Measurements from ENCODE around the gene PLA2G4A. TPM values are rescaled to one million over a fixed set of nuclear protein-coding genes. Genes with fewer than 3 reads are reported as not detected.

Gene PLA2G4A
- polyA plus RNA-seq, 1 of the 3 experiments (the other 2 are of a cell fraction), result 0.26 TPM

GRCh38 chr1:186843931-186844330 is 15.2 kb downstream of the PLA2G4A start:
- Histone ChIP-seq H3K79me2 (ENCODE audit: insufficient read depth) (no peaks in the 10 kb centered on the region), H3K27me3 (ENCODE audit: insufficient read depth) (peaks cover 12% of the 10 kb centered on the region; the same call in 1 of the 2 replicates), H3F3A (replicated peaks; ENCODE audit: insufficient read depth) (no peaks in the 10 kb centered on the region), H3K9me2 (no peaks in the 10 kb centered on the region), H3K4me2 (no peak overlapping the region), H3K9ac (no peak overlapping the region), H4K20me1 (ENCODE audit: insufficient read depth) (no peaks in the 10 kb centered on the region), H3K9me3 (no peaks in the 10 kb centered on the region), H3K36me3 (replicated peaks in 1 of 2; ENCODE audit: control insufficient read depth in 1 of 2, insufficient read depth in 2 of 2, low read length in 1 of 2) (no peaks in the 10 kb centered on the region), H2AFZ (ENCODE audit: low read depth) (no peak overlapping the region), H3K4me3 (ENCODE audit: low read depth in 2 of 2, low read length in 1 of 2) (no peak overlapping the region), H3K27ac (ENCODE audit: low read depth in 2 of 2, low read length in 1 of 2) (no peak overlapping the region), H3K4me1 (ENCODE audit: control insufficient read depth in 1 of 2, insufficient read depth in 2 of 2, low read depth in 1 of 2, low read length in 1 of 2) (peaks cover 0 to 17% of the 10 kb centered on the region in 2 experiments; a peak in 1 of 4 replicates)
- POLR2A ChIA-PET, result no interaction called here
- no peak for DNase-seq
- CTCF ChIA-PET, result interaction anchor here (1.1 kb wide), 1 partner anchor 142 kb away, joined by 3 read pairs; no protein-coding TSS in a partner anchor
- no peak for TF ChIP-seq EZH2phosphoT487 (IDR thresholded peaks at IDR 0.05; ENCODE audit: borderline replicate concordance, low read depth)
- 29% methylated on average over 2 of the region's 2 CpGs for WGBS (ENCODE audit: low lambda C conversion rate)

DNA sequence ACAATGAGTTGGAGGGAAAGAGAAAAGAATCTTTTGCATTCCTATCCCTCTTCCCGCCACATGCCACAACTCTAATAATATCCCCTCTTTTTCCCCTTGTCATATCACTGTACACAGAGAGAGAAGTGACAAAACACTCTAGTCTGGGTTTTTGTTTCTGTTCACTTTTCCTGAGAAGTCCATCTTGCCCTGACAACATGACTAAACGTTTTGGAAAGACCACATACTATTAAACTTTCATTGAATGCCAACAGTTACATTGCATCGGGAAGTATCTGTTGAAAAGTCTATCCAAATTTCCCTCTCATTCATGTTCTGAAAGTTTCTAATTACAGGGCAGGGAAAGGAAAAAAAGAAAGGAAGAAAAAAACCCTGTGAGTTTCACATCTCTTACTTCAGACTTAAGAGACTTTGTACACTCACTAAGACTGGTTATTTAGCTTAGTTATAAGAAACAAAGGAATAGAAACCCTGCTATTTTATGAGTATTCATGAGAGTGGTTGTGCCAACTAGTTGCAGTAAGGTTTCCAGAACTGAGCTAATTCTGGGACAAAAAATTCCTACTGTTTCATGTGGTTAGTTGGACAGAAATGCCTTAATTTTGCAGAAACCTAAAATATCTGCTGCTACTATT is 16.9 kb downstream of the PLA2G4A start:
- Histone ChIP-seq H4K20me1 (ENCODE audit: insufficient read depth) (no peaks in the 10 kb centered on the region), H3K36me3 (replicated peaks in 1 of 2; ENCODE audit: control insufficient read depth in 1 of 2, insufficient read depth in 2 of 2, low read length in 1 of 2) (no peaks in the 10 kb centered on the region), H3F3A (replicated peaks; ENCODE audit: insufficient read depth) (no peaks in the 10 kb centered on the region), H3K27me3 (ENCODE audit: insufficient read depth) (peaks cover 12% of the 10 kb centered on the region; the same call in 1 of the 2 replicates), H3K4me3 (ENCODE audit: low read depth in 2 of 2, low read length in 1 of 2) (no peak overlapping the region), H2AFZ (ENCODE audit: low read depth) (no peak overlapping the region), H3K4me2 (no peak overlapping the region), H3K27ac (ENCODE audit: low read depth in 2 of 2, low read length in 1 of 2) (no peak overlapping the region), H3K9ac (no peak overlapping the region), H3K9me2 (no peaks in the 10 kb centered on the region), H3K4me1 (ENCODE audit: control insufficient read depth in 1 of 2, insufficient read depth in 2 of 2, low read depth in 1 of 2, low read length in 1 of 2) (peaks cover 0 to 23% of the 10 kb centered on the region in 2 experiments; a peak in 1 of 4 replicates), H3K9me3 (no peaks in the 10 kb centered on the region), H3K79me2 (ENCODE audit: insufficient read depth) (no peaks in the 10 kb centered on the region)
- POLR2A ChIA-PET, result no interaction called here
- CTCF ChIA-PET, result no interaction called here
- no peak for DNase-seq
- TF ChIP-seq ELF1 (IDR thresholded peaks at IDR 0.05) (no peak), RXRA (IDR thresholded peaks at IDR 0.05; ENCODE audit: borderline replicate concordance, low read depth) (no peak), TEAD4 (IDR thresholded peaks at IDR 0.05; ENCODE audit: borderline replicate concordance, insufficient read depth) (no peak)
- WGBS (ENCODE audit: low lambda C conversion rate), result 6% methylated on average over 3 of the region's 3 CpGs

DNA sequence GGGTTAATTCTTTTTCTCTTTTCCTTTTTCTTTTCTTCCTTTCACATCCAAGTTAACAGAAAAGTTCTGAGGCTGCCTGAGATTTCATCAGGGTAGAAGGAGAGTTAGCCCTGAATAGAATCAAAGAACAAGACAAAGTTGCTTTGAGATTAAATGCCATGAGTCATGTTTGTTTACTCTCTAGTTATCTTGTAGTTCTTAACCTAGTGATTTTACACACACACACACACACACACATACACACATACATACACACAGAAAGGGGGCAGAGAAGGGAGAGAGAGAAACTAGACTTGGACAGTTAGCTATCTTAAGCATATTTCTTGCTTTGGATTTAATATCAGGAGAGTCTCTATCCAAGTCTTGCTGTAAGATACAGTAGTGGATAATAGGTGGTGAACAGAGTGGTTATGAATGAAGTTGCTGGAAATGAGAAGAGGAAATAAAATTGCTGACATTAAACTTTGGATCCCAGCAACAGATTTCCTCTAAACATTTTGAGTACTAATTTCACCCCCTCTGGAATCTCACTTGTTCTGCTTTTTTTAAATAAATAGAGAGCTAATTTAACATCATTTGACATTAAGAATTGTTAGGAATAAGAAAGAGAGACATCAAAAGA is 19.9 kb downstream of the PLA2G4A start:
- Histone ChIP-seq H3K4me2 (no peak overlapping the region), H2AFZ (ENCODE audit: low read depth) (no peak overlapping the region), H3K4me1 (ENCODE audit: control insufficient read depth in 1 of 2, insufficient read depth in 2 of 2, low read depth in 1 of 2, low read length in 1 of 2) (peaks cover 0 to 14% of the 10 kb centered on the region in 2 experiments; a peak in 1 of 4 replicates), H3K9me2 (no peaks in the 10 kb centered on the region), H3K4me3 (ENCODE audit: low read depth in 2 of 2, low read length in 1 of 2) (no peak overlapping the region), H4K20me1 (ENCODE audit: insufficient read depth) (no peaks in the 10 kb centered on the region), H3K36me3 (replicated peaks in 1 of 2; ENCODE audit: control insufficient read depth in 1 of 2, insufficient read depth in 2 of 2, low read length in 1 of 2) (no peaks in the 10 kb centered on the region), H3K9me3 (no peaks in the 10 kb centered on the region), H3K27ac (ENCODE audit: low read depth in 2 of 2, low read length in 1 of 2) (no peak overlapping the region), H3K27me3 (ENCODE audit: insufficient read depth) (no peaks in the 10 kb centered on the region), H3F3A (replicated peaks; ENCODE audit: insufficient read depth) (no peaks in the 10 kb centered on the region), H3K79me2 (ENCODE audit: insufficient read depth) (no peaks in the 10 kb centered on the region), H3K9ac (no peak overlapping the region)
- no peak for DNase-seq
- ChIA-PET POLR2A (no interaction called here), CTCF (no interaction called here)
- TF ChIP-seq, protein P1, sequence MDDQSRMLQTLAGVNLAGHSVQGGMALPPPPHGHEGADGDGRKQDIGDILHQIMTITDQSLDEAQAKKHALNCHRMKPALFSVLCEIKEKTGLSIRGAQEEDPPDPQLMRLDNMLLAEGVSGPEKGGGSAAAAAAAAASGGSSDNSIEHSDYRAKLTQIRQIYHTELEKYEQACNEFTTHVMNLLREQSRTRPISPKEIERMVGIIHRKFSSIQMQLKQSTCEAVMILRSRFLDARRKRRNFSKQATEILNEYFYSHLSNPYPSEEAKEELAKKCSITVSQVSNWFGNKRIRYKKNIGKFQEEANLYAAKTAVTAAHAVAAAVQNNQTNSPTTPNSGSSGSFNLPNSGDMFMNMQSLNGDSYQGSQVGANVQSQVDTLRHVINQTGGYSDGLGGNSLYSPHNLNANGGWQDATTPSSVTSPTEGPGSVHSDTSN (IDR thresholded peaks at IDR 0.05), result no peak
- TF ChIP-seq RCOR1 (IDR thresholded peaks at IDR 0.05; ENCODE audit: low read length) (no peak), IRF3 (IDR thresholded peaks at IDR 0.05; ENCODE audit: low read depth, low read length) (no peak), TEAD4 (IDR thresholded peaks at IDR 0.05; ENCODE audit: borderline replicate concordance, insufficient read depth) (no peak), CTCF (IDR thresholded peaks at IDR 0.05) (no peak), YY1 (IDR thresholded peaks at IDR 0.05; ENCODE audit: low read depth) (no peak), REST (IDR thresholded peaks at IDR 0.05; ENCODE audit: low read depth, low read length) (no peak), EZH2phosphoT487 (IDR thresholded peaks at IDR 0.05; ENCODE audit: borderline replicate concordance, low read depth) (no peak), RXRA (IDR thresholded peaks at IDR 0.05; ENCODE audit: borderline replicate concordance, low read depth) (no peak), SIN3A (IDR thresholded peaks at IDR 0.05; ENCODE audit: borderline replicate concordance, low read depth, low read length) (no peak)
